Stimulated activated CD4-positive, alpha-beta T cell treated with anti-CD3 and anti-CD28 coated beads, Interleukin-12 subunit alpha, Interleukin-12 subunit beta, amount 100 ng/mL, for 4 hours (primary cell): Measurements from ENCODE around the gene MEIOC.

Source experiments
- DNase-seq: peaks from one replicate; pipeline ENCODE4 v3.0.0-alpha.2; 2020

MEIOC gene

DNA sequence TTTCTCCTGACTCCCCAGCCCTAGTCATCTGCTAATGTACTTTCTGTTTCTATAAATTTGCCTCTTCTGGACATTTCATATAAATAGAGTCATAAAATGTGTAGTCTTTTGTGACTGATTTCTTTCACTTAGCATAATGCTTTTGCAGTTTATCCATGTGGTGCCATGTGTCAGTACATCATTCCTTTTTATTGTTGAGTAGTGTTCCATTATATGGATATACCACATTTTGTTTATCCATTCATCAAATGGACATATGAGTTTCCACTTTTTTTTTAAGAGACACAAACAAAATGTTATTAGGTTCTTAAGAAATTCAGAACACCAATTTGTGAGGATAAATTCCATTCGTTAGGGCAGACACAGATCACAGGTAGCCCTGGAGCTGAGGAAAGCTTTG, 63.2 kb downstream of the MEIOC start:
- no peak for DNase-seq

GRCh38 chr17:44722254-44722653, 66.0 kb downstream of the MEIOC start:
- no peak for DNase-seq
